Stimulated activated CD4-positive, alpha-beta T cell treated with anti-CD3 and anti-CD28 coated beads, Interleukin-2, amount 100 ng/mL, for 48 hours (primary cell): Measurements from ENCODE around the gene MYO5B.
"Not testable (repeated sequence)": the region's sequence is repeated elsewhere in the genome, so short reads cannot be mapped to it uniquely, and the experiment has no call there.

Experiments
- DNase-seq, 2 donors: peaks; one replicate each; pipeline ENCODE4 v3.0.0-alpha.2; 2020

MYO5B gene

GRCh38 chr18:49910019-49910418 lies 284.9 kb downstream of the MYO5B start:
- DNase-seq: no peak

- DNase-seq: no peak
Measured at GRCh38 chr18:49907346-49907929, 287.5 kb downstream of the MYO5B start.

GRCh38 chr18:49905771-49906170 lies 289.2 kb downstream of the MYO5B start:
- no peak for DNase-seq

- no peak for DNase-seq
Measured at GRCh38 chr18:49904871-49905555, 289.9 kb downstream of the MYO5B start.

- DNase-seq: no peak
Measured at GRCh38 chr18:49901862-49902340, 293.0 kb downstream of the MYO5B start.

GRCh38 chr18:49899657-49900330 lies 295.2 kb downstream of the MYO5B start:
- no peak for DNase-seq

- peak; percentile 55 to 60 for DNase-seq
Measured at GRCh38 chr18:49898421-49898820, 296.5 kb downstream of the MYO5B start.

- no peak for DNase-seq
Measured at GRCh38 chr18:49894517-49895226, 300.3 kb downstream of the MYO5B start.

- no peak for DNase-seq
Measured at GRCh38 chr18:49893036-49893435, 301.9 kb downstream of the MYO5B start.

- DNase-seq: no peak
Measured at GRCh38 chr18:49892148-49892924, 302.6 kb downstream of the MYO5B start.

GRCh38 chr18:49890041-49890440 lies 304.9 kb downstream of the MYO5B start:
- DNase-seq: no peak

GRCh38 chr18:49889552-49889951 lies 305.4 kb downstream of the MYO5B start:
- DNase-seq: not testable (repeated sequence)

GRCh38 chr18:49886891-49887764 lies 307.8 kb downstream of the MYO5B start:
- DNase-seq: no peak

- no peak for DNase-seq
Measured at GRCh38 chr18:49884959-49885358, 310.0 kb downstream of the MYO5B start.

GRCh38 chr18:49884465-49884864 lies 310.5 kb downstream of the MYO5B start:
- DNase-seq: no peak

- no peak for DNase-seq
Measured at GRCh38 chr18:49880661-49881060, 314.3 kb downstream of the MYO5B start.

- DNase-seq: no peak
Measured at GRCh38 chr18:49879271-49879580, 315.7 kb downstream of the MYO5B start.

GRCh38 chr18:49878567-49879270 lies 316.2 kb downstream of the MYO5B start:
- DNase-seq: no peak

- DNase-seq: no peak
Measured at GRCh38 chr18:49878015-49878414, 316.9 kb downstream of the MYO5B start.

- no peak for DNase-seq
Measured at GRCh38 chr18:49876536-49876935, 318.4 kb downstream of the MYO5B start.

- DNase-seq: no peak
Measured at GRCh38 chr18:49875783-49876182, 319.2 kb downstream of the MYO5B start.
